SK-N-SH treated with all-trans-retinoic acid at 6 μM for 48 hours (cell line): Measurements from ENCODE around the gene RPRD1A.

Experiments
- ATAC-seq: fragments of 200-7000 bp; cut with Tn5 transposase; 3 replicates; pipeline ENCODE4 v1.9.1; 2020; ENCODE audit warnings: mild to moderate bottlenecking, moderate library complexity
- ARNTL ChIP-seq: fragments of 450-650 bp; formaldehyde crosslinking; IDR thresholded peaks from 2 replicates; pipeline ENCODE4 v1.5.0; 2020; ENCODE audit warnings: low read depth, mild to moderate bottlenecking, moderate library complexity, borderline replicate concordance
- BACH2 ChIP-seq: fragments of 250-450 bp; sonication (Bioruptor Pico); IDR thresholded peaks from 2 replicates; pipeline ENCODE4 v1.9.0; 2021; ENCODE audit warnings: mild to moderate bottlenecking, borderline replicate concordance
- CREB5 ChIP-seq: fragments of 250-450 bp; sonication (Bioruptor Pico); IDR thresholded peaks from 2 replicates; pipeline ENCODE4 v1.5.1; 2020; ENCODE audit warnings: low read depth, mild to moderate bottlenecking, moderate library complexity
- CSDC2 ChIP-seq: fragments of 250-450 bp; sonication (Bioruptor Pico); IDR thresholded peaks from 2 replicates; pipeline ENCODE4 v1.5.0; 2020; ENCODE audit warnings: mild to moderate bottlenecking, moderate library complexity
- GLIS3 ChIP-seq: fragments of 250-450 bp; sonication (Bioruptor Pico); IDR thresholded peaks from 2 replicates; pipeline ENCODE4 v1.5.0; 2020; ENCODE audit warnings: mild to moderate bottlenecking, moderate library complexity
- ISL1 ChIP-seq: fragments of 250-450 bp; sonication (Bioruptor Pico); IDR thresholded peaks from 2 replicates; pipeline ENCODE4 v2.1.2; 2022; ENCODE audit warnings: mild to moderate bottlenecking, moderate library complexity
- OSR1 ChIP-seq: fragments of 250-450 bp; sonication (Bioruptor Pico); IDR thresholded peaks from 2 replicates; pipeline ENCODE4 v1.8.0; 2022; ENCODE audit warnings: moderate library complexity, mild to moderate bottlenecking, inconsistent platforms
- PATZ1 ChIP-seq: fragments of 250-450 bp; sonication (Bioruptor Pico); IDR thresholded peaks from 2 replicates; pipeline ENCODE4 v1.8.0; 2020; ENCODE audit warnings: mild to moderate bottlenecking, moderate library complexity, borderline replicate concordance
- PPARA ChIP-seq: fragments of 250-450 bp; sonication (Bioruptor Pico); IDR thresholded peaks from 2 replicates; pipeline ENCODE4 v1.5.0; 2020; ENCODE audit warnings: mild to moderate bottlenecking, borderline replicate concordance
- RARB ChIP-seq: fragments of 250-450 bp; sonication (Bioruptor Pico); IDR thresholded peaks from 2 replicates; pipeline ENCODE4 v1.8.0; 2021; ENCODE audit warnings: mild to moderate bottlenecking, moderate library complexity
- SNAI2 ChIP-seq: fragments of 250-450 bp; sonication (Bioruptor Pico); IDR thresholded peaks from 2 replicates; pipeline ENCODE4 v1.5.0; 2020; ENCODE audit warnings: mild to moderate bottlenecking, moderate library complexity
- TCF4 ChIP-seq: fragments of 250-450 bp; sonication (Bioruptor Pico); IDR thresholded peaks from 2 replicates; pipeline ENCODE4 v1.8.0; 2021; ENCODE audit warnings: mild to moderate bottlenecking, moderate library complexity, borderline replicate concordance
- TOX ChIP-seq: fragments of 250-450 bp; sonication (Bioruptor Pico); IDR thresholded peaks from 2 replicates; pipeline ENCODE4 v1.8.0; 2021; ENCODE audit warnings: mild to moderate bottlenecking, moderate library complexity, borderline replicate concordance
- TSHZ2 ChIP-seq: fragments of 250-450 bp; sonication (Bioruptor Pico); IDR thresholded peaks from 2 replicates; pipeline ENCODE4 v1.5.0; 2020; ENCODE audit warnings: mild to moderate bottlenecking, moderate library complexity
- ZC3H10 ChIP-seq: fragments of 250-450 bp; sonication (Bioruptor Pico); IDR thresholded peaks from 2 replicates; pipeline ENCODE4 v1.5.1; 2021; ENCODE audit warnings: mild to moderate bottlenecking, moderate library complexity
- ZFP3 ChIP-seq: fragments of 250-450 bp; sonication (Bioruptor Pico); IDR thresholded peaks from 2 replicates; pipeline ENCODE4 v1.5.0; 2020; ENCODE audit warnings: mild to moderate bottlenecking, moderate library complexity
- ZNF565 ChIP-seq: fragments of 450-650 bp; formaldehyde crosslinking; conservative IDR thresholded peaks from 2 replicates; pipeline ENCODE4 v1.5.0; 2020; ENCODE audit warnings: low read depth, mild to moderate bottlenecking, moderate library complexity
- ZNF70 ChIP-seq: fragments of 450-650 bp; formaldehyde crosslinking; IDR thresholded peaks from 2 replicates; pipeline ENCODE4 v1.5.0; 2020; ENCODE audit warnings: mild to moderate bottlenecking, moderate library complexity
- ZNF8 ChIP-seq: fragments of 450-650 bp; formaldehyde crosslinking; IDR thresholded peaks from 2 replicates; pipeline ENCODE4 v1.5.0; 2020; ENCODE audit warnings: mild to moderate bottlenecking, moderate library complexity
- TF ChIP-seq, protein P1 (sequence below): fragments of 250-450 bp; sonication (Bioruptor Pico); IDR thresholded peaks from 2 replicates; pipeline ENCODE4 v1.8.0; 2021; ENCODE audit warnings: low read depth, mild to moderate bottlenecking, moderate library complexity, borderline replicate concordance
- TF ChIP-seq, protein P2 (sequence below): fragments of 250-450 bp; sonication (Bioruptor Pico); IDR thresholded peaks from 2 replicates; pipeline ENCODE4 v1.5.1; 2021; ENCODE audit warnings: mild to moderate bottlenecking, moderate library complexity

RPRD1A gene

GRCh38 chr18:35972197-35973000 lies 95.0 kb downstream of the RPRD1A start, which contains the start of gene RMP24 (continued):
- no peak for TF ChIP-seq ZNF70 (CRISPR knock-in tag)
- TF ChIP-seq, all 23 proteins: peak for 0

GRCh38 chr18:35971661-35972196 lies 95.6 kb downstream of the RPRD1A start:
- TF ChIP-seq BACH2, result no peak
- no peak for TF ChIP-seq GLIS3 (CRISPR knock-in tag)
- TF ChIP-seq TCF4 (CRISPR knock-in tag), result no peak
- TF ChIP-seq, protein P1, sequence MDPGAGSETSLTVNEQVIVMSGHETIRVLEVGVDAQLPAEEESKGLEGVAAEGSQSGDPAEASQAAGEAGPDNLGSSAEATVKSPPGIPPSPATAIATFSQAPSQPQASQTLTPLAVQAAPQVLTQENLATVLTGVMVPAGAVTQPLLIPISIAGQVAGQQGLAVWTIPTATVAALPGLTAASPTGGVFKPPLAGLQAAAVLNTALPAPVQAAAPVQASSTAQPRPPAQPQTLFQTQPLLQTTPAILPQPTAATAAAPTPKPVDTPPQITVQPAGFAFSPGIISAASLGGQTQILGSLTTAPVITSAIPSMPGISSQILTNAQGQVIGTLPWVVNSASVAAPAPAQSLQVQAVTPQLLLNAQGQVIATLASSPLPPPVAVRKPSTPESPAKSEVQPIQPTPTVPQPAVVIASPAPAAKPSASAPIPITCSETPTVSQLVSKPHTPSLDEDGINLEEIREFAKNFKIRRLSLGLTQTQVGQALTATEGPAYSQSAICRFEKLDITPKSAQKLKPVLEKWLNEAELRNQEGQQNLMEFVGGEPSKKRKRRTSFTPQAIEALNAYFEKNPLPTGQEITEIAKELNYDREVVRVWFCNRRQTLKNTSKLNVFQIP (CRISPR knock-in tag), result no peak
- ATAC-seq, result peak; percentile 40

- no peak for ATAC-seq
- TF ChIP-seq PPARA (CRISPR knock-in tag) (no peak), ZNF565 (CRISPR knock-in tag) (no peak), BACH2 (no peak), ZC3H10 (CRISPR knock-in tag) (no peak), CREB5 (CRISPR knock-in tag) (no peak), PATZ1 (CRISPR knock-in tag) (no peak), GLIS3 (CRISPR knock-in tag) (no peak), SNAI2 (CRISPR knock-in tag) (no peak), TOX (CRISPR knock-in tag) (no peak), CSDC2 (no peak)
Observed at GRCh38 chr18:35969676-35970075, 97.7 kb downstream of the RPRD1A start.

DNA sequence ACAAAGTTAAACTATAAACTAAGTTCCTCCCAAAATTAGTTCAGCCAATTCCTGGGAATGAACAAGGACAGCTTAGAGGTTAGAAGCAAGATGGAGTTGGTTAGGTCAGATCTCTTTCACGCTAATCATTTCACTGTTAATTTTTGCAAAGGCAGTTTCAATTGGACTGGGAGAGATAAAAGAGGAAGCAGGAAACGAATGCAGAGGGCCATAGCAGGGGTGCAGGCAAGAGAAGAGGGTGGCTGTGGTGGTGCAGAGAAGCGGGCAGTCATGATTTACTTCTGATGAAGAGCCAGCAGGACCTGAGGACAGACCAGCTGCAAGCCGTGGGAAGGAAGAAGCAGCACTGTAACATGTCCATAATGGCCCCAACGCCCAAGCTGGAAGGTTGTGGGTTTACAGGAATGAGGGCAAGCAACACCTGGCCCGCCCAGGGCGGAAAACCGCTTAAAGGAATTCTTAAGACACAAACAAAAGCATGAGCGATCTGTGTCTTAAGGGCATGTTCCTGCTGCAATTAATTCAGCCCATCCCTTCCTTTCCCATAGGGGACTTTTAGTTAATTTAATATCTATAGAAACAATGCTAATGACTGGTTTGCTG lies 99.0 kb downstream of the RPRD1A start:
- no peak for ATAC-seq
- no peak for TF ChIP-seq PPARA (CRISPR knock-in tag)
- TF ChIP-seq TOX (CRISPR knock-in tag), result no peak
- TF ChIP-seq PATZ1 (CRISPR knock-in tag), result no peak
- no peak for TF ChIP-seq OSR1 (CRISPR knock-in tag)
- no peak for TF ChIP-seq CSDC2
- TF ChIP-seq ARNTL (CRISPR knock-in tag), result no peak
- TF ChIP-seq ZNF8, result no peak
- TF ChIP-seq TSHZ2 (CRISPR knock-in tag), result no peak
- no peak for TF ChIP-seq ZNF70 (CRISPR knock-in tag)
- no peak for TF ChIP-seq ZFP3 (CRISPR knock-in tag)
- no peak for TF ChIP-seq SNAI2 (CRISPR knock-in tag)
- TF ChIP-seq, protein P2, sequence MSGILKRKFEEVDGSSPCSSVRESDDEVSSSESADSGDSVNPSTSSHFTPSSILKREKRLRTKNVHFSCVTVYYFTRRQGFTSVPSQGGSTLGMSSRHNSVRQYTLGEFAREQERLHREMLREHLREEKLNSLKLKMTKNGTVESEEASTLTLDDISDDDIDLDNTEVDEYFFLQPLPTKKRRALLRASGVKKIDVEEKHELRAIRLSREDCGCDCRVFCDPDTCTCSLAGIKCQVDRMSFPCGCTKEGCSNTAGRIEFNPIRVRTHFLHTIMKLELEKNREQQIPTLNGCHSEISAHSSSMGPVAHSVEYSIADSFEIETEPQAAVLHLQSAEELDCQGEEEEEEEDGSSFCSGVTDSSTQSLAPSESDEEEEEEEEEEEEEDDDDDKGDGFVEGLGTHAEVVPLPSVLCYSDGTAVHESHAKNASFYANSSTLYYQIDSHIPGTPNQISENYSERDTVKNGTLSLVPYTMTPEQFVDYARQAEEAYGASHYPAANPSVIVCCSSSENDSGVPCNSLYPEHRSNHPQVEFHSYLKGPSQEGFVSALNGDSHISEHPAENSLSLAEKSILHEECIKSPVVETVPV (CRISPR knock-in tag), result no peak
- TF ChIP-seq ISL1 (CRISPR knock-in tag), result no peak
- no peak for TF ChIP-seq ZC3H10 (CRISPR knock-in tag)
- TF ChIP-seq CREB5 (CRISPR knock-in tag), result no peak
- no peak for TF ChIP-seq RARB (CRISPR knock-in tag)
- no peak for TF ChIP-seq TCF4 (CRISPR knock-in tag)
